KMS-11 (cell line): ENCODE results near the gene INTU.

Experiments
- H2AFZ ChIP-seq: fragments of 200-600 bp; sonication (generic); 2 replicates; pipeline ENCODE4 v1.6.1; 2016; ENCODE audit warnings: antibody characterized with exemption, mixed run types, low read depth
- H3K27ac ChIP-seq: fragments of 200-600 bp; sonication (generic); 2 replicates; pipeline ENCODE4 v1.6.1; 2016; ENCODE audit warnings: mild to moderate bottlenecking, mixed run types
- H3K27me3 ChIP-seq: fragments of 200-600 bp; sonication (generic); 2 replicates; pipeline ENCODE4 v1.6.1; 2017; ENCODE audit warnings: mild to moderate bottlenecking, low read depth, mixed run types, moderate library complexity; ENCODE audit not compliant: insufficient read depth
- H3K36me3 ChIP-seq: fragments of 200-600 bp; sonication (generic); 2 replicates; pipeline ENCODE4 v1.6.1; 2017; ENCODE audit warnings: mild to moderate bottlenecking, mixed run types; ENCODE audit not compliant: insufficient read depth
- H3K4me1 ChIP-seq: fragments of 200-600 bp; sonication (generic); 2 replicates; pipeline ENCODE4 v1.6.1; 2016; ENCODE audit warnings: mild to moderate bottlenecking, low read depth, mixed run types; ENCODE audit not compliant: poor library complexity, severe bottlenecking
- H3K4me2 ChIP-seq: fragments of 200-600 bp; sonication (generic); 2 replicates; pipeline ENCODE4 v1.7.0; 2016; ENCODE audit warnings: mild to moderate bottlenecking, mixed run types
- H3K4me3 ChIP-seq: fragments of 200-600 bp; sonication (generic); IDR thresholded peaks from 2 replicates; pipeline ENCODE4 v1.6.1; 2017; ENCODE audit warnings: low read depth, low read length, mixed read lengths; ENCODE audit not compliant: insufficient read depth
- H3K79me2 ChIP-seq: fragments of 200-600 bp; sonication (generic); 2 replicates; pipeline ENCODE4 v1.6.1; 2016; ENCODE audit warnings: low read depth, mixed run types; ENCODE audit not compliant: insufficient read depth
- H3K9ac ChIP-seq: fragments of 200-600 bp; sonication (generic); 2 replicates; pipeline ENCODE4 v1.6.1; 2016; ENCODE audit warnings: mild to moderate bottlenecking, mixed run types
- H4K20me1 ChIP-seq: fragments of 200-600 bp; sonication (generic); 2 replicates; pipeline ENCODE4 v1.6.1; 2016; ENCODE audit warnings: mild to moderate bottlenecking, mixed run types; ENCODE audit not compliant: insufficient read depth
- TF ChIP-seq, protein P1 (sequence below): fragments of 200-600 bp; sonication (generic); conservative IDR thresholded peaks from 2 replicates; pipeline ENCODE4 v1.6.1; 2017; ENCODE audit warnings: low read depth, mild to moderate bottlenecking, antibody characterized with exemption, low read length, moderate library complexity, mixed read lengths

Gene INTU

DNA sequence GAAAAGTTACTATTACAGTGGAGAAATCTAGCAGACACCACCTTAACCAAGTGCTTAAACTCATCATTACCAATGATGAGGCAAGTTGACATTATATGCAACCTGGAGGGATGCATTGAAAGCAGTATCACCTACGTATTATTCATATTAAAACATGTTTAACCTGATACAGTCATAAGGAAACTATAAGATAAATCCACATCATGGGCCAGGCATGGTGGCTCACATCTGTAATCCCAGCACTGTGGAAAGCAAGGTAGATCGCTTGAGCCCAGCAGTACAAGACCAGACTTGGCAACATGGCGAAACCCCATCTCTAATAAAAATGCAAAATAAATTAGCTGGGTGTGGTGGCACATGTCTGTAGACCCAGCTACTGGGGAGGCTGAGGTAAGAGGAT lies 22.3 kb upstream of the INTU start:
- H3K79me2 ChIP-seq = no peaks in the 10 kb centered on the region
- no peaks in the 10 kb centered on the region for H3K27me3 ChIP-seq
- no peaks in the 10 kb centered on the region for H4K20me1 ChIP-seq
- H2AFZ ChIP-seq = no peak overlapping the region
- no peak overlapping the region for H3K4me2 ChIP-seq
- H3K4me1 ChIP-seq = no peaks in the 10 kb centered on the region
- H3K36me3 ChIP-seq = no peaks in the 10 kb centered on the region
- no peak overlapping the region for H3K9ac ChIP-seq
- no peak overlapping the region for H3K27ac ChIP-seq
- no peak overlapping the region for H3K4me3 ChIP-seq
- TF ChIP-seq, protein P1, sequence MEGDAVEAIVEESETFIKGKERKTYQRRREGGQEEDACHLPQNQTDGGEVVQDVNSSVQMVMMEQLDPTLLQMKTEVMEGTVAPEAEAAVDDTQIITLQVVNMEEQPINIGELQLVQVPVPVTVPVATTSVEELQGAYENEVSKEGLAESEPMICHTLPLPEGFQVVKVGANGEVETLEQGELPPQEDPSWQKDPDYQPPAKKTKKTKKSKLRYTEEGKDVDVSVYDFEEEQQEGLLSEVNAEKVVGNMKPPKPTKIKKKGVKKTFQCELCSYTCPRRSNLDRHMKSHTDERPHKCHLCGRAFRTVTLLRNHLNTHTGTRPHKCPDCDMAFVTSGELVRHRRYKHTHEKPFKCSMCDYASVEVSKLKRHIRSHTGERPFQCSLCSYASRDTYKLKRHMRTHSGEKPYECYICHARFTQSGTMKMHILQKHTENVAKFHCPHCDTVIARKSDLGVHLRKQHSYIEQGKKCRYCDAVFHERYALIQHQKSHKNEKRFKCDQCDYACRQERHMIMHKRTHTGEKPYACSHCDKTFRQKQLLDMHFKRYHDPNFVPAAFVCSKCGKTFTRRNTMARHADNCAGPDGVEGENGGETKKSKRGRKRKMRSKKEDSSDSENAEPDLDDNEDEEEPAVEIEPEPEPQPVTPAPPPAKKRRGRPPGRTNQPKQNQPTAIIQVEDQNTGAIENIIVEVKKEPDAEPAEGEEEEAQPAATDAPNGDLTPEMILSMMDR = no peak

DNA sequence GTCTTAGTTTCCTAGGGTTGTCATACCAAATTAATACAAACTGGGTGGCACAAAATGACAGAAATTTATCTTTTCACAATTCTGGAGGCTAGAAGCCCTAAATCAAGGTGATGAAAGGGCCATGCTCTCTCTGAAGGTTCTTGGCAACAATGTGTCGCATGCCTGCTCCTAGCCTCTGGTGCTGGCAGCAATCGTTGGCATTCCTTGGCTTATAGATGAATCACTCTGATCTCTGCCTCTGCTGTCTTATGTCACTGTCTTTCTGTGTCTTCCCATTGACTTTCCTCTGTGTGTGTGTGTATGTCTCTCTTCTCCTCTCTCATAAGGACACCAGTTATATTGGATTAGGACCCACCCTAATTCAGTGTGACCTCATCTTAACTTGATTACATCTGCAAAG lies 15.9 kb upstream of the INTU start:
- no peak overlapping the region for H3K9ac ChIP-seq

DNA sequence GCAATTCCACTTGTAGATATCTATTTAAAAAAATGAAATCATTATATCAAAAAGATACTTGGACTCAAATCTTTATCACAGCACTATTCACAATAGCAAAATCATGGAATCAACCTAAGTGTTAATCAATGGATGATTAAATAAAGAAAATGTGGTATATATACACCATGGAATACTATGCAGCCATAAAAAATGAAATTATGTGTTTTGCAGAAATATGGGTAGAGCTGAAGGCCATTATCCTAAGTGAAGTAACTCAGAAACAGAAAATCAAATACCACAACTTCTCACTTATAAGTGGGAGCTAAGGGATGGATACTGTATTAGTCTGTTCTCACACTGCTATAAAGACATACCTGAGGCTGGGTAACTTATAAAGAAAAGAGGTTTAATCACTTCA lies 14.3 kb upstream of the INTU start:
- H3K79me2 ChIP-seq = no peaks in the 10 kb centered on the region
- H3K4me3 ChIP-seq = no peak overlapping the region
- no peak overlapping the region for H2AFZ ChIP-seq
- TF ChIP-seq, protein P1 = no peak
- no peaks in the 10 kb centered on the region for H3K27me3 ChIP-seq
- no peak overlapping the region for H3K9ac ChIP-seq
- no peak overlapping the region for H3K4me2 ChIP-seq
- H3K27ac ChIP-seq = no peak overlapping the region
- no peaks in the 10 kb centered on the region for H3K4me1 ChIP-seq
- H4K20me1 ChIP-seq = no peaks in the 10 kb centered on the region
- no peaks in the 10 kb centered on the region for H3K36me3 ChIP-seq

More for the DNA sequence above, 15.9 kb upstream of the INTU start:
- no peak overlapping the region for H3K27ac ChIP-seq
- H3K4me3 ChIP-seq = no peak overlapping the region
- no peaks in the 10 kb centered on the region for H3K27me3 ChIP-seq
- H2AFZ ChIP-seq = no peak overlapping the region
- no peak overlapping the region for H3K4me2 ChIP-seq
- H3K36me3 ChIP-seq = no peaks in the 10 kb centered on the region
- TF ChIP-seq, protein P1 = no peak
- no peaks in the 10 kb centered on the region for H4K20me1 ChIP-seq
- H3K4me1 ChIP-seq = no peaks in the 10 kb centered on the region
- H3K79me2 ChIP-seq = no peaks in the 10 kb centered on the region

DNA sequence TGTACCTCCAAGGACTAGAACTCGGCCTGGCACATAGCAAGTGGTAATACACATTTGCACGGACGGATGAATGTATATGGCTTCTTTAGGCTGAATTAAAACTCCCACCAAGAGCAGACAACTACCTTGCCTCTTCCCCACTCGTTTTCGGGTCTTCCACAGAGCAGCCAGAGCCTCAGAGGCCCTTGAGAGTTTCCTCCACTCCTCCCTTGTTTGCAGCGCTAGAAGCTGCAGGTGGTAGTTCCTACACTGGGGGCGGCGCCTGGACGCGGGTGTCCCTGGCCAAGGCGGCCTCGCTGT lies 10.2 kb upstream of the INTU start:
- H3K4me1 ChIP-seq = no peaks in the 10 kb centered on the region
- no peaks in the 10 kb centered on the region for H4K20me1 ChIP-seq
- no peak overlapping the region for H2AFZ ChIP-seq
- no peak overlapping the region for H3K27ac ChIP-seq
- no peaks in the 10 kb centered on the region for H3K27me3 ChIP-seq
- no peaks in the 10 kb centered on the region for H3K79me2 ChIP-seq
- no peaks in the 10 kb centered on the region for H3K36me3 ChIP-seq
- TF ChIP-seq, protein P1 = no peak
- H3K4me2 ChIP-seq = no peak overlapping the region
- H3K4me3 ChIP-seq = no peak overlapping the region
- no peak overlapping the region for H3K9ac ChIP-seq
